ENCODE measurements around the gene EFNB1. TPM values are rescaled to one million over a fixed set of nuclear protein-coding genes. Genes with fewer than 3 reads are reported as not detected.

The EFNB1 gene
- total RNA-seq, 1 donor from 2014 or later: 117 TPM

DNA sequence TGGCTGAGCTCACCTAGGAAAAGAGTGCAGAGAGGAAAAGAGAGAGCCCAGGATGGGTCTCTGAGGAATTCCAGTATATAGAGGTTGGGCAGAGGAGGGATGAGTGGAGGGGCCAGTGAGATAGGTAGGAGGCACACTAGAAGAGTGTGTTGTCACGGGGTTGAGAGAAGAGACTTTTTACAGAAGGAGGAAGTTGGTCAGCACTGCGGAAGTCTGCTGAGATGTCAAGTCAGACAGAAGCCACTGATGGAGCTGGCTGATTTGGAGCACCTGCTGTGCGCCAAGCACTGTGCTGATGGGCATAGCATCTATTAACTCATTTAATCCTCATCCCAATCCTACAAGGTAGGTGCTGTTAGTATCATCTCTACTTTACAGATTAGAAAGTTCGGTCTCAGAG is 60.4 kb downstream of the EFNB1 start:
- TF ChIP-seq, protein P1, sequence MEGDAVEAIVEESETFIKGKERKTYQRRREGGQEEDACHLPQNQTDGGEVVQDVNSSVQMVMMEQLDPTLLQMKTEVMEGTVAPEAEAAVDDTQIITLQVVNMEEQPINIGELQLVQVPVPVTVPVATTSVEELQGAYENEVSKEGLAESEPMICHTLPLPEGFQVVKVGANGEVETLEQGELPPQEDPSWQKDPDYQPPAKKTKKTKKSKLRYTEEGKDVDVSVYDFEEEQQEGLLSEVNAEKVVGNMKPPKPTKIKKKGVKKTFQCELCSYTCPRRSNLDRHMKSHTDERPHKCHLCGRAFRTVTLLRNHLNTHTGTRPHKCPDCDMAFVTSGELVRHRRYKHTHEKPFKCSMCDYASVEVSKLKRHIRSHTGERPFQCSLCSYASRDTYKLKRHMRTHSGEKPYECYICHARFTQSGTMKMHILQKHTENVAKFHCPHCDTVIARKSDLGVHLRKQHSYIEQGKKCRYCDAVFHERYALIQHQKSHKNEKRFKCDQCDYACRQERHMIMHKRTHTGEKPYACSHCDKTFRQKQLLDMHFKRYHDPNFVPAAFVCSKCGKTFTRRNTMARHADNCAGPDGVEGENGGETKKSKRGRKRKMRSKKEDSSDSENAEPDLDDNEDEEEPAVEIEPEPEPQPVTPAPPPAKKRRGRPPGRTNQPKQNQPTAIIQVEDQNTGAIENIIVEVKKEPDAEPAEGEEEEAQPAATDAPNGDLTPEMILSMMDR (IDR thresholded peaks at IDR 0.05; ENCODE audit: insufficient read depth, low read length, severe bottlenecking): no peak
- FAIRE-seq: no peak
- H3K36me3 ChIP-seq (ENCODE audit: control insufficient read depth, insufficient read depth, low read length): no peaks in the 10 kb centered on the region
- H3K4me3 ChIP-seq (ENCODE audit: low read depth, low read length): no peak overlapping the region
- DNase-seq (ENCODE audit: low read depth): no peak
- H3K27me3 ChIP-seq (ENCODE audit: control insufficient read depth, insufficient read depth, low read length): no peaks in the 10 kb centered on the region

Other genes starting within 250 kb of the EFNB1 start
- not detected in 2 replicates for gene STARD8, start 181.4 kb upstream of the EFNB1 start, total RNA-seq